ENCODE data around the gene SPTBN4. TPM values are rescaled to one million over a fixed set of nuclear protein-coding genes. Genes with fewer than 3 reads are reported as not detected.
"Not testable (repeated sequence)": the region's sequence is repeated elsewhere in the genome, so short reads cannot be mapped to it uniquely, and the experiment has no call there.

Gene SPTBN4
- polyA plus RNA-seq, 1 donor from 2014 or later, result not detected

GRCh38 chr19:40519352-40520322 lies 52.8 kb downstream of the SPTBN4 start:
- Mint-ChIP-seq H3K36me3 (no peaks in the 10 kb centered on the region), H3K4me1 (no peaks in the 10 kb centered on the region), H3K27ac (no peak overlapping the region), H3K9me3 (peaks cover 0 to 2% (median 0%) of the 10 kb centered on the region in 3 donors), H3K4me3 (no peak overlapping the region), H3K27me3 (peaks cover 25% of the 10 kb centered on the region)

- Mint-ChIP-seq H3K27me3 (peaks cover 24% of the 10 kb centered on the region), H3K9me3 (peaks cover 0 to 2% (median 0%) of the 10 kb centered on the region in 3 donors), H3K4me1 (no peaks in the 10 kb centered on the region), H3K4me3 (no peak overlapping the region), H3K27ac (no peak overlapping the region), H3K36me3 (no peaks in the 10 kb centered on the region)
These were observed 54.5 kb downstream of the SPTBN4 start for GRCh38 chr19:40521276-40521675.

- H3K4me3 Mint-ChIP-seq, H3K4me1 Mint-ChIP-seq, H3K36me3 Mint-ChIP-seq, H3K9me3 Mint-ChIP-seq, H3K27ac Mint-ChIP-seq: not testable (repeated sequence)
- H3K27me3 Mint-ChIP-seq, result peaks cover 24% of the 10 kb centered on the region
These were observed 55.1 kb downstream of the SPTBN4 start for GRCh38 chr19:40521900-40522299.

GRCh38 chr19:40523322-40524047 lies 56.7 kb downstream of the SPTBN4 start:
- peaks cover 0 to 2% (median 0%) of the 10 kb centered on the region in 3 donors for H3K9me3 Mint-ChIP-seq
- peak overlapping the region in 1 of 4 donors; percentile 54 for H3K4me3 Mint-ChIP-seq
- H3K36me3 Mint-ChIP-seq, result no peaks in the 10 kb centered on the region
- H3K4me1 Mint-ChIP-seq, result no peaks in the 10 kb centered on the region
- no peak overlapping the region for H3K27ac Mint-ChIP-seq
- H3K27me3 Mint-ChIP-seq, result peaks cover 23% of the 10 kb centered on the region

GRCh38 chr19:40524133-40524549 lies 57.3 kb downstream of the SPTBN4 start:
- Mint-ChIP-seq H3K4me1 (no peaks in the 10 kb centered on the region), H3K27ac (no peak overlapping the region), H3K36me3 (no peaks in the 10 kb centered on the region), H3K4me3 (no peak overlapping the region), H3K27me3 (peaks cover 22% of the 10 kb centered on the region), H3K9me3 (no peaks in the 10 kb centered on the region)

GRCh38 chr19:40524655-40525054 lies 57.9 kb downstream of the SPTBN4 start:
- no peak overlapping the region for H3K27ac Mint-ChIP-seq
- H3K9me3 Mint-ChIP-seq, result no peaks in the 10 kb centered on the region
- peaks cover 2 to 3% (median 2%) of the 10 kb centered on the region in 3 donors for H3K4me1 Mint-ChIP-seq
- H3K36me3 Mint-ChIP-seq, result no peaks in the 10 kb centered on the region
- no peak overlapping the region for H3K4me3 Mint-ChIP-seq
- peaks cover 22% of the 10 kb centered on the region for H3K27me3 Mint-ChIP-seq

- H3K9me3 Mint-ChIP-seq, result no peaks in the 10 kb centered on the region
- H3K4me3 Mint-ChIP-seq, result no peak overlapping the region
- H3K4me1 Mint-ChIP-seq, result peaks cover 4 to 5% (median 4%) of the 10 kb centered on the region in 3 donors
- no peaks in the 10 kb centered on the region for H3K36me3 Mint-ChIP-seq
- H3K27me3 Mint-ChIP-seq, result peaks cover 18% of the 10 kb centered on the region
- H3K27ac Mint-ChIP-seq, result peak overlapping the region in 1 of 3 donors; percentile 30
These were observed 58.6 kb downstream of the SPTBN4 start for GRCh38 chr19:40525234-40526051.

- no peaks in the 10 kb centered on the region for H3K36me3 Mint-ChIP-seq
- H3K27me3 Mint-ChIP-seq, result peaks cover 23% of the 10 kb centered on the region
- H3K4me3 Mint-ChIP-seq, result no peak overlapping the region
- H3K27ac Mint-ChIP-seq, result peak overlapping the region in 2 of 3 donors; percentile 51 to 75
- peaks cover 5 to 13% (median 6%) of the 10 kb centered on the region in 3 donors for H3K4me1 Mint-ChIP-seq
- no peaks in the 10 kb centered on the region for H3K9me3 Mint-ChIP-seq
These were observed 61.3 kb downstream of the SPTBN4 start for GRCh38 chr19:40528078-40528477.

GRCh38 chr19:40528533-40529092 lies 61.8 kb downstream of the SPTBN4 start:
- Mint-ChIP-seq H3K9me3 (peaks cover 0 to 2% (median under 1%) of the 10 kb centered on the region in 3 donors), H3K36me3 (no peaks in the 10 kb centered on the region), H3K4me3 (peak overlapping the region in 1 of 4 donors; percentile 14), H3K27me3 (peaks cover 23% of the 10 kb centered on the region), H3K4me1 (peaks cover 5 to 13% (median 6%) of the 10 kb centered on the region in 3 donors), H3K27ac (peak overlapping the region; percentile 51 to 86 (median 75))

GRCh38 chr19:40529093-40529954 lies 62.5 kb downstream of the SPTBN4 start:
- Mint-ChIP-seq H3K4me1 (peaks cover 5 to 13% (median 6%) of the 10 kb centered on the region in 3 donors), H3K27ac (peak overlapping the region in 2 of 3 donors; percentile 75 to 89), H3K27me3 (peaks cover 30% of the 10 kb centered on the region), H3K4me3 (peak overlapping the region; percentile 58 to 86 (median 66)), H3K9me3 (peaks cover 0 to 7% (median 4%) of the 10 kb centered on the region in 3 donors), H3K36me3 (no peaks in the 10 kb centered on the region)

GRCh38 chr19:40530091-40530901 lies 63.5 kb downstream of the SPTBN4 start:
- peaks cover 0 to 9% (median 4%) of the 10 kb centered on the region in 3 donors for H3K9me3 Mint-ChIP-seq
- H3K27me3 Mint-ChIP-seq, result peaks cover 30% of the 10 kb centered on the region
- no peaks in the 10 kb centered on the region for H3K36me3 Mint-ChIP-seq
- H3K4me1 Mint-ChIP-seq, result peaks cover 5 to 13% (median 6%) of the 10 kb centered on the region in 3 donors
- peak overlapping the region in 2 of 3 donors; percentile 75 to 89 for H3K27ac Mint-ChIP-seq
- H3K4me3 Mint-ChIP-seq, result peak overlapping the region; percentile 58 to 86 (median 66)

- Mint-ChIP-seq H3K27ac (no peak overlapping the region), H3K36me3 (no peaks in the 10 kb centered on the region), H3K4me1 (peaks cover 5 to 13% (median 6%) of the 10 kb centered on the region in 3 donors), H3K27me3 (peaks cover 34% of the 10 kb centered on the region), H3K4me3 (no peak overlapping the region), H3K9me3 (peaks cover 0 to 9% (median 4%) of the 10 kb centered on the region in 3 donors)
These were observed 66.7 kb downstream of the SPTBN4 start for GRCh38 chr19:40533508-40533907.

- Mint-ChIP-seq H3K4me1 (peaks cover 5 to 13% (median 6%) of the 10 kb centered on the region in 3 donors), H3K36me3 (no peaks in the 10 kb centered on the region), H3K9me3 (peaks cover 0 to 9% (median 4%) of the 10 kb centered on the region in 3 donors), H3K4me3 (no peak overlapping the region), H3K27ac (no peak overlapping the region), H3K27me3 (peaks cover 35% of the 10 kb centered on the region)
These were observed 67.3 kb downstream of the SPTBN4 start for GRCh38 chr19:40534148-40534547.

Data from IgD-negative memory B cell (primary cell).